Pancreas (tissue), 10 donors: Measurements from ENCODE around the gene UBR2. TPM values are rescaled to one million over a fixed set of nuclear protein-coding genes. Genes with fewer than 3 reads are reported as not detected.
A peak's percentile ranks its signal among the peaks of the same experiment; 100 is the strongest.

ENCODE experiments used
- ATAC-seq, 4 donors: fragments of 200-7000 bp; cut with Tn5 transposase; one replicate each; pipeline versions ENCODE4 v1.8.0 to v1.9.1; 2020; ENCODE audit warnings: mild to moderate bottlenecking in 4 of 4, moderate library complexity in 4 of 4
- DNase-seq, 6 donors: peaks; one replicate each; pipeline ENCODE4 v3.0.0-alpha.2; 2020
- FAIRE-seq: peaks from 2 replicates; lab custom pipeline; 2012; peaks lifted over from hg19 to GRCh38; lab: Jason Lieb, UNC
- H3K27ac ChIP-seq, 4 donors: fragments of 200-600 bp; sonication (generic); 1 replicate in 3 of 4; 2 replicates in 1 of 4; pipeline versions ENCODE4 v1.5.0 to v1.8.0; 2020
- H3K27me3 ChIP-seq, 4 donors: fragments of 200-600 bp; one replicate each; pipeline ENCODE4 v1.8.0; 2021
- H3K36me3 ChIP-seq, 3 donors: fragments of 200-600 bp; sonication (generic) in 1 of 3; one replicate each; pipeline versions ENCODE4 v1.5.0 to v1.8.0; 2020 to 2021
- H3K4me1 ChIP-seq, 3 donors: fragments of 200-600 bp; one replicate each; pipeline ENCODE4 v1.8.0; 2021
- H3K4me3 ChIP-seq, 4 donors: fragments of 200-600 bp; sonication (generic) in 2 of 4; one replicate each; pipeline versions ENCODE4 v1.5.0 to v1.8.0; 2020 to 2021
- H3K9me3 ChIP-seq, 4 donors: fragments of 200-600 bp; one replicate each; pipeline ENCODE4 v1.8.0; 2021
- CTCF ChIP-seq, 4 donors: fragments of 200-600 bp; sonication (generic) in 3 of 4; IDR thresholded peaks; one replicate each; pipeline versions ENCODE4 v1.5.0 to v1.8.0; 2021; ENCODE audit warnings: antibody characterized with exemption in 4 of 4
- WGBS, 2 donors: extraction: QIAGEN DNeasy Blood & Tissue Kit; methylation state at CpG; one replicate each; pipeline ENCODE4 v1.1.7; 2013; 5-methylcytosine and 5-hydroxymethylcytosine counted together
- intact Hi-C, 3 donors: fragments of 100-400 bp; cut with DNase I; formaldehyde crosslinking; loops; one replicate each; pipeline versions ENCODE4 v1.11.1 to v1.14.2; 2022
- polyA plus RNA-seq, 2 donors: library from polyadenylated mRNA; stranded (reverse); fragments of 200-250 nt; gene quantifications; one replicate each; pipeline ENCODE4 v1.2.3, GENCODE V29; 2013
- total RNA-seq, 6 donors: library from RNA; stranded (reverse); fragmentation: NEBNext Ultra II Directional in 4 of 6; extraction: Animal tissue kit (Norgen Biotek cat#: 25700) in 4 of 6; gene quantifications; one replicate each; pipeline versions ENCODE4 v1.2.1 to v1.2.4, GENCODE V29; 2021 to 2023
- donor health status: healthy with polysubstance abuse.
- donor health status: DM: no; HTN: no; CAD: no; lungs with moderate emphysema.
- donor health status: DM: no; HTN: no; CAD: no.
- donor health status: control.
- donor health status: control.
- donor health status: Bipolar disorder and iron deficiency.
- donor health status: DM: yes; HTN: yes; CAD: no.
- donor health status: DM: no; HTN: no; CAD: no.
- donor health status: DM: no; HTN: no; CAD: no.
- donor health status: DM: yes; HTN: yes; CAD: no.

UBR2 gene
- total and polyA plus RNA-seq, 8 donors, result 9.4 to 22.0 (median 17.9) TPM

- no peak for FAIRE-seq
- intact Hi-C loops, result no loop called here
Measured at GRCh38 chr6:42527204-42527603, 36.6 kb upstream of the UBR2 start.

GRCh38 chr6:42530296-42530695 is 33.5 kb upstream of the UBR2 start:
- no peak for TF ChIP-seq CTCF (IDR thresholded peaks at IDR 0.05)
- Histone ChIP-seq H3K36me3 (no peaks in the 10 kb centered on the region), H3K27ac (no peak overlapping the region), H3K4me1 (no peaks in the 10 kb centered on the region), H3K27me3 (no peaks in the 10 kb centered on the region), H3K4me3 (no peak overlapping the region), H3K9me3 (no peaks in the 10 kb centered on the region)
- intact Hi-C loops, result loop anchor here in 1 of 3 donors (10.0 kb wide), 1 partner anchor 265 kb away; no protein-coding TSS in a partner anchor
- FAIRE-seq, result no peak
- WGBS, 2 donors, result 90 to 96% methylated on average over 1 of the region's 1 CpG
- ATAC-seq, result no peak
- no peak for DNase-seq

More at GRCh38 chr6:42527204-42527603, 36.6 kb upstream of the UBR2 start:
- Histone ChIP-seq H3K27ac (no peak overlapping the region), H3K9me3 (no peaks in the 10 kb centered on the region), H3K4me1 (no peaks in the 10 kb centered on the region), H3K36me3 (no peaks in the 10 kb centered on the region), H3K4me3 (no peak overlapping the region), H3K27me3 (no peaks in the 10 kb centered on the region)
- DNase-seq (no peak), ATAC-seq (no peak)
- no peak for TF ChIP-seq CTCF (IDR thresholded peaks at IDR 0.05)
- 91 to 93% methylated on average over 1 of the region's 1 CpG for WGBS, 2 donors

GRCh38 chr6:42530751-42531150 is 33.1 kb upstream of the UBR2 start:
- Histone ChIP-seq H3K27ac (no peak overlapping the region), H3K4me1 (no peaks in the 10 kb centered on the region), H3K27me3 (no peaks in the 10 kb centered on the region), H3K9me3 (no peaks in the 10 kb centered on the region), H3K4me3 (no peak overlapping the region), H3K36me3 (no peaks in the 10 kb centered on the region)
- ATAC-seq, result no peak
- intact Hi-C loops, result loop anchor here in 1 of 3 donors (10.0 kb wide), 1 partner anchor 266 kb away; no protein-coding TSS in a partner anchor
- DNase-seq, result no peak
- no peak for FAIRE-seq
- WGBS, 2 donors, result 40 to 57% methylated on average over 1 of the region's 1 CpG
- no peak for TF ChIP-seq CTCF (IDR thresholded peaks at IDR 0.05)

- ATAC-seq (peak; percentile 68 to 87 (median 77)), FAIRE-seq (peak; percentile 66), DNase-seq (peak in 1 of 6 donors; percentile 26)
- no peaks in the 10 kb centered on the region for H3K9me3 ChIP-seq
- H3K27me3 ChIP-seq, result no peaks in the 10 kb centered on the region
- H3K4me3 ChIP-seq, result no peak overlapping the region
- H3K36me3 ChIP-seq, result no peaks in the 10 kb centered on the region
- peak; percentile 73 to 91 (median 88) for TF ChIP-seq CTCF (IDR thresholded peaks at IDR 0.05)
- H3K4me1 ChIP-seq, result no peaks in the 10 kb centered on the region
- H3K27ac ChIP-seq, result no peak overlapping the region
- intact Hi-C loops, result loop anchor here in 1 of 3 donors (10.0 kb wide), 1 partner anchor 267 kb away; no protein-coding TSS in a partner anchor
Measured at GRCh38 chr6:42532038-42532669, 31.7 kb upstream of the UBR2 start.

DNA sequence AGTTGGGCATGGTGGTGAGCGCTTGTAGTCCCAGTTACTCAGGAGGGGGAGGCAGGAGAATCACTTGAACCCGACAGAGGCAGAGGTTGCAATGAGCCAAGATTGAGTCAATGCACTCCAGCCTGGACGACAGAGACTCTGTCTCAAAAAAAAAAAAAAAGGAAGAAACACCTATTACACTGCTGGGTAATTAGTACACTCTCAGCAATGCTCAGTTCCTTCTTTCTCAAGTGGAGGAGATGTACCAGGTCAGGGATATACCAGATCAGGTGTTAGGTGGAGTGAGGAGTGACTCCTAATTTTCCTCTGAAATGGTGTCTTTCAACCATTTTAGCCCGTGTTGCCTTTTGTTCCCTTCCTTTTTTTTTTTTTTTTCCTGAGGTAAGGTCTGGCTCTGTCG is 30.0 kb upstream of the UBR2 start:
- H3K27me3 ChIP-seq, result no peaks in the 10 kb centered on the region
- intact Hi-C loops, result loop anchor here in 1 of 3 donors (10.0 kb wide), 1 partner anchor 269 kb away; no protein-coding TSS in a partner anchor
- TF ChIP-seq CTCF (IDR thresholded peaks at IDR 0.05), result no peak
- no peak overlapping the region for H3K4me3 ChIP-seq
- no peak overlapping the region for H3K27ac ChIP-seq
- no peaks in the 10 kb centered on the region for H3K36me3 ChIP-seq
- H3K4me1 ChIP-seq, result no peaks in the 10 kb centered on the region
- WGBS, 2 donors, result 67 to 69% methylated on average over 5 of the region's 5 CpGs
- H3K9me3 ChIP-seq, result no peaks in the 10 kb centered on the region
- ATAC-seq, result no peak
- DNase-seq, result no peak
- no peak for FAIRE-seq
